DLD1 (cell line): ENCODE data around the gene TTC33.
"Not testable (repeated sequence)": the region's sequence is repeated elsewhere in the genome, so short reads cannot be mapped to it uniquely, and the experiment has no call there.

ENCODE experiments used
- in situ Hi-C: cut with HindIII; loops from 2 replicates; pipeline ENCODE4 v1.10.0; 2017; ENCODE audit warnings: low sequenced_read_pairs

TTC33 gene

DNA sequence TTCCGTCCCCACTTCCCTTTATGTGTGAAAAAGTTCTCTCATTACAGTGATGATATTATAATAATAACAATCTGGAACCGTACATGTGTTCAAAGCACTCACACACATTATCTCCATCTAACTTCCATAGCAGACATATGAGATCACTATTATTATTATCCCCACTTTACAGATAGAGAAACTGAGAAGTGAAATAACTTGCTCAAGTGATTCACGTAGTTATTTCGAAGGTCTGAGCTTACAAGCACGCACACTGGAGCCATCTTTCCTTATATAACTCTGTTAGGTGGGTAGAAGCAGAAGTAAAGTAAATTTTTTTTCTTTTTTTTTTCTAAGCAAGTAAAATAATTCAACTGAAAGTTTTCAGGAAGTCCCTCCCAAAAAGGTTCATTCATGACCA, 139.0 kb downstream of the TTC33 start:
- in situ Hi-C loops: no loop called here

DNA sequence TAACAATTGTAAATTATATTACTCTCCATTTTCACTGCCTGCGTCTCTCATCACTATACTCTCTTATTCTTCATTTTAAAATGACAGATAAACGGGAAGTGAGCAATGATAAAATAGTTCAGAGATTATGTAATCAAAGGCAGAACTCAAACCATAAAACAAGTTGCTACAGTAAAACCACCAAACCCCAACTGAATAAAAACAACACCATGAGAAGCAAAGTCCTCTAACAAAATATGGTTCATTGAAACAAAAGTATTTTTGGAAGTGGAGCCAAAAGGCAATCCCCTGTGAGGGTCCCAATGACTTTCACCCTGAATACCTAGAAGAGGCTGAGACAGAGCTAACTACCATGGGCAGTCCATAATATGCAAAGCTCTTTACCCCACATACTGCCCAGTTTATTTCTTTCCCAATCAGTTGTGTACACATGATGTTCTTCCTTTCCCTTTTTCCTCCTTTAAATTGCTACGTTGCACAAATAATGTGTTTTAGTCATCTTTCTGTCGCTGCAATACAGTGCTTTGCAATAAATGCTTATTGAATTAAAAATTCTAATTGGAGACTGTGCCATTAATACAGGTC, 140.1 kb downstream of the TTC33 start:
- in situ Hi-C loops: no loop called here

DNA sequence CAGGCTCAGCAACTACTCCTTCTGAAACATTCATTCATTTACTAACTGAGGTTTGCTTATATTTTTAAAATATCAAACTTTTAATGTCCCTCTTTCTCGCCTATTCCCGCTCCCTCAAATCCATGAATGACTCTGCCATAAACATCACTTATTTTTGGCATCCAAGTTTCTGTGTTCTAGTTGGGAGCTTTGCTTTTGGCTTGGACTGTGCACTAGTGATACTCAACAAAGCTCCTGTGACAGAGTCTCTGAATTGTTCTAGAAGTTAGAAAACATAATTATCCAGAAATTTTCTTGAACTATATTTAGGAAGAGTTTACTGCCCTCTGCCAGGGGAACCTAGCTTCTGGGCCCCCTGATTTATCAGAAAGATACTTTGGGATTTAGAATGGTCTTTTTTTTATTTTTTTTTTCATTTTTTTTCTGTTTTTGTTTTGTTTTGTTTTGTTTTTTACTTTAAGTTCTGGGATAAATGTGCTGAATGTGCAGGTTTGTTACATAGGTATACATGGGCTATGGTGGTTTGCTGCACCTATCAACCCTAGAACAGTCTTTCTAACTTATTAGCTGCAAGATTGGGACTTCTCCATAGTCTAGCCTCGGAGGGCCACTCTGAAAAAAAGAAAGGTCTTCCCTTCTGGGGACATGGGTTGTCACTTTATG, 140.7 kb downstream of the TTC33 start:
- in situ Hi-C loops: no loop called here

DNA sequence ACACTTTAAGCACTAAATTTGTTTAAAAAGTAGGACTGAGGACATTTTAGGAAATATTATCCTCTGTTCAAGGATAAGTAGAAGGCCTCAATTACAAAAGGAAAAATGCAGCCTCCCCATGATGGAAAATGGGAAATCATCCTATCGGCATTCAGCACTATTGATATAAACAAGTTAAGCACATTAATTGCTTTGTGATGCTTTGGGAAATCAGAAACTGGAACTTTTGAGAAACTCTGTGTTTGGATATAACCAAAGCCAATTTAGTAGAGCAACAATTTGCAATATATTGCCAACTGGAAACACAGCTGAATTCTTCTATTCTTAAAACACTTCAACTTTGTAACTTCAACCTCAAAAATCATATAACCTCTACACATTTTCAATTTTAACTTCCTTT, 141.3 kb downstream of the TTC33 start:
- in situ Hi-C loops: no loop called here

DNA sequence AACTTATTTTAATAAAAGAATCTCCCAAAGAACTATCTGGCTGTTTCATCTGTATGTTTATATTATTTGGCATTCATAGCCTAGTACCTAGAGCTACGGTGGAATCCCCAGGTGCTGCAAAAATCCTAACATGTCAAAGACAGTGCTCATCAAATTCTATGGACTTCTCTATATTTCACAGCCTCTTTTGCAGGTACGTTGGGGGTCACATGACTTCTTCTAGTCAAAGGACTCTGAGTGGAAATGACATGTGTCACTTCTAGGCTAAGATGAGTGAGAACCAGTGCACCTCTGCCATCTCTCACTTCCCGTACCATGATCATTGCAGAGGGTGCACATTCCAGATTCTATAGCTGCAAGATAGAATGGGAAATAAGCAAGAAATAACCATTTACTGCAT, 148.6 kb downstream of the TTC33 start:
- in situ Hi-C loops: no loop called here

DNA sequence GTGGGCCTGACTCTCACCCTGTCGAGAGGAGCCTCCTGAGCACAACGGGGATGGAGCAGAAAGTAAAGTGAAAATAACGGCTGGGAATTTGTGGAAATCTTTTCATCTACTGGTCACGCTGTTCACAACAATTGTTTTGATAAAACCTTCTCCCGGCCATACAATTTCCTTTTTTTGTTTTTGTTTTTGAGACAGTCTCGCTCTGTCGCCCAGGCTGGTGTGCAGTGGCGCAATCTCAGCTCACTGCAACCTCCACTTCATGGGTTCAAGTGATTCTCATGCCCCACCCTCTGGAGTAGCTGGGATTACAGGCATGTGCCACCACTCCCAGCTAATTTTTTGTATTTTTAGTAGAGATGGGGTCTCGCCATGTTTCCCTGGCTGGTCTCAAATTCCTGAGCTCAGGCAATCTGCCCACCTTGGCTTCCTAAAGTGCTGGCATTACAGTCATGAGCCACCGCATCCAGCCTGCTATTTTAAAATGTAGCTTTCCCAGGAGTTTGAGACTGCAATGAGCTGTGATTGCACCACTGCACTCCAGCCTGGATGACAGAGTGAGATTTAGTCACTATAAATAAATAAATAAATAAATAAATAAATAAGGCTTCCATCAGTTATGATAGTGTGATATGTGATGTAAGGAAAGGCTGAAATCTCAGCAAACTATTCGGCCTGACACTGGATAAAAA, 149.5 kb downstream of the TTC33 start:
- in situ Hi-C loops: no loop called here

DNA sequence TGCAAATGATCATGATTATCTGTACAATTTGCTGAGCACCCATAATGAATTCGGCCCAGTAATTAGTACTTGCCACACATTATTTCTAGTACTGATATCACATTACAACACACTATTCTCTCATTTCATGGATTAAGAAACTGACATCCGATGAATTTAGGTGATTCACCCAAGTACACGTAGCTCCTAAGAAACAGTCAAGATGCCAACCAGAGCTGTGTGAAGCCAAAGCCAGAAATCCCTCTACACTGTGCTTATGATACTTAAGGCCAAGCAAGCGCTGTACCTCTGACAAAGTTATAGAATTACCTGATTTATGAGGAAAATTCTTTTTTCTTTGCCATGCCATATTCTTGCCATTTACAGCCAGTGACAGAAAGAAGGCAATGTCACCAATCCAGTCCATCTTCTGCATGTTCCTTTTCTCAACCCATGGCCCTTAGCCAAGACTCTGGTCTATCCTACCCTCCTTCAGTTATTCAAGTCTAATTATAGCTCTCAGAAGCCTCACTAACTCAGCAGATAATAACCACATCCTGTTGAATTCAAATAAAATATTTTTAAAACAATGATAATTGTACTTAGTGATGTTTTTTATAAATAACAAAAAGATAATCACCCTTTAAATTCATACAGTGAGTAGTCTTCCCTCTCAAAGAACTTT, 150.3 kb downstream of the TTC33 start:
- in situ Hi-C loops: no loop called here

DNA sequence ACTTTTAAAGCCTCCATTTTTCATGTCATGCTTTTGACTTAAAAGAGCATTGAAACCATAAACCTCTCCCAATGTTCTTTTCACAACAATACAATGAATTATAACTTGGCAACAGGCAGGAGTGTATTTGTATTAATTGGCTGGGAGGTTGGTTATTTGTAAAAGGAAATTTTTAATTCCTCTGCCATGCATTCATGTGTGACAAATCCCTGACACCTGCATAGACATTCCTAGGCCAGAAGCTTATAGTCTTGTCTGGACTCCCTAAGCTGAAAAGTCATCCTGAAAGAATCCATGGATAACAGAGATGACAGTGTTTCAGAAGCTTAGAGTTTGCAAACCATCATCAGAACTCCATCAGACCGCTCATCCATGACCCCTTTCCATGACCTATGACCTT, 152.4 kb downstream of the TTC33 start:
- in situ Hi-C loops: loop anchor here (5.0 kb wide), 1 partner anchor 51 kb away; no protein-coding TSS in a partner anchor

DNA sequence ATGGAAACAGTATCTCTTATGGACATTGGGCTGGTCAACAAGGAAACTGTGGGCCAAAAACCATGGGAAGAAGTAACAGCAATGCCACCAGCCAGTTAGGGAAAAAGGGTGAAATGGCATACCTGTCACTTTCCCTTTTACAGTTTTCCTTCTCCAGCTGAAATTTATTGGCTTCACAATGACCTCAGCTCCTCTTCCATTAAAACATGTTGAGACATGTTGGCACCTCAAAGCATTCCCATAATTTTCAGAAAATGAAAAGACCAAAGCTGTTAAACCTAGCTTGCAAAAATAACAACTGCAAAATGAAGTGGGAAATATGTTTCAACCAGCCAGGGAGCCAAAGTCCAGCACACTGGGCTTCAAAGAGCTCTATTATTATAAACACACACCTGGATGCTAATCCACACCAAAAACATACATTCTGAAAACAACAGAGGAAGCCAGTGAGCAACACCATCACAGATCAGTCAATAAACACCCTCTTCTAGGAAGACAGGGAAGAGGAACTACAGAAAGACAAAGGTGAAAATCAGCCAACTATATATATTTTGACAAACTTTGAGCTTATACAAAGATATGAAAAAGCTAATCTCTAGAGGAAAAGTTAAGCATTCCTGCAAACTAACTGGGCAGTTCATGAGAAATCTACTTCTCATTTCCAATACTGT, 154.4 kb downstream of the TTC33 start:
- in situ Hi-C loops: loop anchor here (5.0 kb wide), 1 partner anchor 49 kb away; no protein-coding TSS in a partner anchor

DNA sequence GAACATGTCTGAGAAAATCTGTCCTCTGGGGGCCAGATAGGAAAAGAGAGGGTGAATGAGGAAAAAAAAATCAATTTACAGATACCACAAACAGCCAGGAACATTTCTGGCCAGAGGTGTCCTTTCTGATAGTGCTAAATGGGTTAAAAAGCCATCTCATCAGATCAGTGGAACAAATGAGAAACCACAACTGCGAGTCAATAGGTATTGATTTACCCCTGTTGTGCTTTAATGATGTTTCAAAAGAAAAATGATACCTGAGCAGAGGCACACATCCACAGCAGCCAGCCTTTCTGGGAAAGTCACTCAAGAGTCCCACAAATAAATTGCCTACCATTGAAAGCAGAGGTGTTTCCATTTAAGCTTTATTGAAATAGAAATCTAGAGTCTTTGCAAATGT, 155.4 kb downstream of the TTC33 start:
- in situ Hi-C loops: loop anchor here (5.0 kb wide), 1 partner anchor 48 kb away; no protein-coding TSS in a partner anchor

DNA sequence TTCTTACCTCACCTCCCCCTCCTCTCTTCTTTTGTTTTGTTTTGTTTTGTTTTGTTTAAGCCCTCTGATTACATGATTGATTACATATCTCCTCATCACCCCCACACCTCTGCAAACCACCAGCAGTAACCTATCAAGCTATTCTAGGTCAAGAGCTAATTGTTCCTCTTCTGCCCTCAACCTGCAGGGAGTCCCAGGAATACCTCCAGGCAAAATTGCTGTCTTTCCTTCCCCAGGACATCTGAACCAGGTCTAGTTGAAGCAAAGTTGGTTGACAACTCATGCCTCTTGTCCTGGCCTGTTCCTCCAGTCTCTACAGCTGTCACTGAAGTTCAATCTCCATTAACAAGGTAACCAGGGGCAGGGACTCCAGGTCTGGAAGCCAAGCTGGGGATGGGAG, 156.1 kb downstream of the TTC33 start:
- in situ Hi-C loops: loop anchor here (5.0 kb wide), 1 partner anchor 47 kb away; no protein-coding TSS in a partner anchor

DNA sequence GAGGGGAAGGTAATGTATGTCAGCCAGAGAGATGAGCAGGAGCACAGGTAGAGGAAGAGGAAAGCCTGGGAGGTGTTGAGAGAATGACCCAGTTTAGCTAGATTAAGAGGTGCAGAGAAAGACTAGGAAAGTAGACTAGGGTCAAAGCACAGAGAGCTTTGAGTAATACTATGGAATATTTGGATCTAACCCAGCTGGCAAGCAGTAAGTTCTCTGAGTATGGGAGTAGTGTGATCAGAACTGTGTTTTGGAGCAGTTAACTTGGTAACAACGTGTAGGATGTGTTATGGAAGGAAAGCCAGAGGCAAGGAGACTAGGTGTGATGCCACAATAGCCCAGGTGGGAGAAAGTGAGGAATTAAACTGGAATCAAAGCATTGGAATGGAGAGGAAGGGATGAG, 160.9 kb downstream of the TTC33 start:
- in situ Hi-C loops: no loop called here

DNA sequence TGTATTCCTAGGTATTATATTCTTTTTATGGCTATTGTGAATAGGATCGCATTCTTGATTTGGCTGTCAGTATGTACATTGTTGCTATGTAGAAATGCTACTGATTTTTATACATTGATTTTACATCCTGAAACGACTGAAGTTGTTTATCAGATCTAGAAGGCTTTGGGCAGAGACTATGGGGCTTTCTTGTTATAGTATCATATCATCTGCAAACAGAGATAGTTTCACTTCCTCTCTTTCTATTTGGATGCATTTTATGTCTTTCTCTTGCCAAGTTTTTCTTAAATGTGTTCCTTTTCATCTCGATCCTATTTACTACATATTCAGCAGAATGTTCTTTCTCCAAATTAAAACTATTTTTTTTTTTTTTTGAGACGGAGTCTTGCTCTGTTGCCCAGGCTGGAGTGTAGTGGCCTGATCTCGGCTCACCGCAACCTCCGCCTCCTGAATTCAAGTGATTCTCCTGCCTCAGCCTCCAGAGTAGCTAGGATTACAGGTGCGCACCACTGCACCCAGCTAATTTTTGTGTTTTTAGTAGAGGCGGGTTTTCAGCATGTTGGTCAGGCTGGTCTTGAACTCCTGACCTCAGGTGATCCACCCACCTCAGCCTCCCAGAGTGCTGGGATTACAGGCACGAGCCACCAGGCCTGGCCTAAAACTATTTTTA, 163.9 kb downstream of the TTC33 start:
- in situ Hi-C loops: not testable (repeated sequence)

DNA sequence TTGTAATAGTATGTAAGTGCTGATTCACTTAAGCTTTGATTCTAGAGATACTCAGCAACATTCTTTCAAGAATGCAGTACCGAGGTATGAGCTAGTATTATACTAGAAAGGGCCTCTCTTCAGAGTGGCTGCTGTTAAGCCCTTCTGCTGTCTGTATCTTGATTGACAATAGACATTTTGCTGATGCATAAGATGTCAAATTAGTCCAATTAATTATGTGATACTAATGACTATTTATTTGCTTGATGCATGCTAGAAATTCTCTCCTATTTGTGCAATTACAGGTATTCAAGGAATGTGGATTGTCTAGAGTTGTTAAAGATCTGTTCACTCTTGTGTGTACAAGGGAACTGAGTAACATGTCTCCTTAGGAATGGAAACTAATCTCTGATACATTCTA, 168.4 kb downstream of the TTC33 start:
- in situ Hi-C loops: no loop called here

DNA sequence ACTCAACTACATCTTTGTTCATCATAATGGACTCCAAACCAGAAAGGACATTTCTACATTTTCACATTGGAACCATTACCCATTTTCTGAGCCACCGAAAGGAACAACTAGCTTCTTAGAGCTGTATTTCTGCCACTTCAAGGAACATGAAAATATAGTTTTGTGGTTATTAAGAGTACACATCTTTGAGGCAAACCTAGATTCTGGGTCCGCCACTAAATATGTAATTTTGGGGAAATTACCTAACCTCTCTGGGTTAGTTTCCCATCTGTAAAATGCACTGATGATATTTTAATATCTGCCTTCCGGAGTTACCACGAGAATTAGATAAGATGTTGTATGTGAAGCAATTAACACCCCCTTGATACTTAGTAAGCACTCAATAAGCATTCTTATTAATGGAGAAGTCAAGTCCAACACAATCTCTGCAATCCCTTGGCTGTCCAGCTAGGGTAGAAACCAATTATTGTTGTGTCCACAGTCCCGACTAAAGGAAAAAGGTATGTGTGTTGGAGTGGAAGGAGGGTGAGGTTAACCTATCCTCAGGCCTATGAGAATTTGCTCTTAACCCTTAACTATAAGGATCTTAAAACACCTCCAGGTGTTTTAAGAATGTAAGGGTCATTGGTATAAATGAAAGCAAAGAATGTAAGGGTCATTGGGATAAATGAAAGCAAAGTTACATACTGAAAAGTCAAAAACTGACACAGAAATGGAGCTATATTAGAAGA, 170.1 kb downstream of the TTC33 start:
- in situ Hi-C loops: no loop called here

DNA sequence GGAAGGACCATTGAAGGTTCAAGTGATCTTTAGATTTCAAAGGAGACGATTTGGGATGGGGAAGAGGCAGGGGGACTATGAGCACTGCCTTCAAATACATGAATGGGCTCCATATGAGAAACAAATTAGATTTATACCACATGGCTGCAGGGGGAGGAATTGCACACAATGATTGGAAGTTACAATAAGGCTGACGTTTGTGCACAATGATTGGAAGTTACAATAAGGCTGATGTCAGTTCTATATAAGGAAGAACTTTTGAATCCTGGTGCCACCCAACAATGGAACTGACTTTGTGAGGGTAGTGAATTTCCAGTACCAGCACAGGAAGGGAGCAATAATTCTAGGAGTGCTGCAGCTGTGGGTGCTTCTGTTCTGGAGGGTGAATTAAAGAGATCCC, 171.7 kb downstream of the TTC33 start:
- in situ Hi-C loops: no loop called here

DNA sequence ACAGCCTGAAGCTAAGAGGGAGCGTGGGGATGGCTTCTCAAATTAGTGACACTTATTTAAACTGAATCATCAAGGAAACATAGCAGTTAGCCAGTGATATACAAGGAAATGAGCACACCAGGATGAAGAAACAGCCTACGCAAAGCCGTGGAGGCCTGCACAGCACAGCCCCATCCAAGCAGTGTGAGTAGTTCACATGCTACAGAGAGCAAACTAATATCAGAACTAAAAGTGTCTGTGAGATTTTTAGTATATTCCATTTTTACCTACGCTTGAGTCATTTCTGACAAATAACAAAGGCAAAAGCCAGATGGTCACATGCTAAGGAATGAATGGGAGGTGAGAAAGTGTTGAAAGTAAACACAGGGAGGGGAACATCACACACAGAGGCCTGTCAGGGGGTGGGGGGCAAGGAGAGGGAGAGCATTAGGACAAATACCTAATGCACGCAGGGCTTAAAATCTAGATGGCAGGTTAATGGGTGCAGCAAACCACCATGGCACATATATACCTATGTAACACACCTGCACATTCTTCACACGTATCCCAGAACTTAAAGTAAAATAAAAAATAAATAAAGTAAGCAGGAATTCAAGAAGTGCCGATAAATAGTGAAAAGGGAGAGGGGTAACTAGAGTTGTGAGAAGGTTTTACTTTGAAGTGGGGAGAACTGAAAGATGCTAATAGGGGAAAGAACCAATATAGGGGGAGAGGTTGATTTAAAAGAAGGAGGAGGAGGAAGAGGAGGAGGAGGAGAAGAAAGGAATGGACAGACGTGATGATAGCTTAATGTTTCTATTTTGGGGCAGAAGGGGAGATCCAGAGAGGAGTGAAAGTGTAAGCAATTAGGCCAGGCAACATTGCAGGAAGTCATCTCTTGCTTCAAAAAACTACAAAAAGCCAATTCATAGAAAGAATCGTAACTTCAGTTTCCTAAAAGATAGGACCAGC, 177.0 kb downstream of the TTC33 start:
- in situ Hi-C loops: no loop called here

DNA sequence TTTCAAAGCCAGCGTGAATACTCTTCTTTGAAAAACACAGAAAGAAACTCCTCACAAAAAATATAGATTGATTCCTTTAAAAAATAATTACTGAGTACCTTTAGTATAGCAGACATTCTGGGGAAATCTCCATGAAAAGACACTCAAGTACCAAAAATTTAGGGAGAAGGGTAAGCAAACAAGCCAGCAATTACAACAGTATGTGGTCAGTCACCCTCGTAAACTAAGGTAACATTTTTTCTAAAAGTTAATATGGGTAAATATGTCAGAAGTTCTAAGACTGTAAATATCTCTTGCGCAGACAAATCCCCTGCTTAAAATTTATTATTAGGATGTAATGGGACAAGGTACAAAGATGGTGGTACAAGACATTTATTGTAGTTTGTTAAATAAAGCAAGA, 178.0 kb downstream of the TTC33 start:
- in situ Hi-C loops: no loop called here

DNA sequence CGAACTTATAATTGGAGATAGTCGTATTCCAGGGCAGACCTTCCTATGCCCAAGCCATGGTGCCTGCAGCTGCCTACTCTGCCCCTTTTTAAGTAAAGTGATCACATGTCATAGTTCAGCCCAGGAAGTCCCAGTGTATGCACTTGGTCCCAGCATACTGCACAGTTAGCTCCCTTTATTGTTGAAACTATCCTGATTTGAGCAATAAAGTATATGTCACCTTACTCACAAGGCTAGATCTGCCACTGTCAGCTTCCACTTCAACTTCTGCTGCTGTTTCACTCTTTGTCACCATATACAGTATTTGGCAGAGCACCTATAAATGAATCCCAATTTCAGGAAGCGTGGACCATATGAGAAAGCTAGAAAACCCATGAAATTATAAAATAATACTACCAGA, 179.8 kb downstream of the TTC33 start:
- in situ Hi-C loops: no loop called here
